HG03521 (cell line): ENCODE measurements around the gene IRAK2.

Source experiments
- ATAC-seq: cut with Tn5 transposase; IDR thresholded peaks from one replicate; pipeline ENCODE4 v1.9.1; 2021; ENCODE audit warnings: mild to moderate bottlenecking, moderate library complexity; ENCODE audit not compliant: unreplicated experiment

Gene IRAK2

GRCh38 chr3:10223676-10224639, 59.2 kb downstream of the IRAK2 start:
- ATAC-seq = peak; percentile 57

- no peak for ATAC-seq
Measured at GRCh38 chr3:10224794-10225665, 60.3 kb downstream of the IRAK2 start.

GRCh38 chr3:10226293-10226692, 61.6 kb downstream of the IRAK2 start:
- no peak for ATAC-seq

DNA sequence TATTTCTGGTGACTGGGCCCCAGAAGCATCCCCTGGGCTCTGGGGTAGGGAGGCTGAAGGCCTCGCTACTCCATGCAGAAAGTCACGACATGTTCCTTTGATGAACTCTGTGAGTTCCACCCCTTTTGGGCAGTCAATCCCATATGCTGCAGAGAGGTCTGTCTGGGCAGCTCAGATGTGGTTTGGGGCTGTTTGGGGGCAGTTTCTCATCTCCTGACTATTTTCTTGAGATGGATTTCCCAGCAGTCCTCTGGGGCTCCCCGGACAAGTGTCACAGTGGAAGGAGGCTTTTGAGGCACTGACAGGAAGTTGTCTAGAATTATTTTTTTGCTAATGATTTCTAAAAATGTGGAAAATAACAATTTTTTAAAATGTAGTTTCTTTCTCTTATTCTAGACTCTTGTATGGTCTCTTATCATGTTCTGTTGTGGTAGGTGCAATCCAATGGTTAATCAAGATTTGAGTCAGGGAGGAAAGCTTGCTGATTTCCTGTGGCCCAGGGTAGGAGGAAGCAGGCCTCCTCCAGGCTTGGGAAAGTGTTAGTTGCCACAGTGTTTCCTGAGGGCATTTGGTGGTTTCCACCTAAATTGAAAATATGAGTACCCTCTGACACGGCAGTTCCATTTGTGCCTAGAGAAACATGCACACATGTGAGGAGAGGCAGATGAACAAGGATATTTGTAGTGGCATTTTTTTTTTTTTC, 63.7 kb downstream of the IRAK2 start:
- no peak for ATAC-seq

DNA sequence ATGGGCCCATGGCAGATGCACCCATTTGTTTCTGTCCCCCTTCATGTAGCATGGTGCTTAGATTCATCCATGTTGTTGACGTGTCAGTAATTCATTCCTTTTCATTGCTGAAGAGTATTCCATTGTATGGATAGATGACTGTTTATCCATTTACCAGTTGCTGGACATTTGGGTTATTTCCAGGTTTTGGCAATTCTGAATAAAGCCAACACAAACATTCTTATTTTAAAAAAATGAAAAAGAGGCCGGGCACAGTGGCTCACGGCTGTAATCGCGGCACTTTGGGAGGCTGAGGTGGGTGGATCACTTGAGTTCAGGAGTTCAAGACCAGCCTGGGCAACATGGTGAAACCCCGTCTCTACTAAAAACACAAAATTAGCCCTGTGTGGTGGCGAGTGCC, 64.9 kb downstream of the IRAK2 start:
- ATAC-seq = no peak

GRCh38 chr3:10232137-10232536, 67.4 kb downstream of the IRAK2 start:
- ATAC-seq = no peak

- no peak for ATAC-seq
Measured at GRCh38 chr3:10233988-10234387, 69.3 kb downstream of the IRAK2 start.

DNA sequence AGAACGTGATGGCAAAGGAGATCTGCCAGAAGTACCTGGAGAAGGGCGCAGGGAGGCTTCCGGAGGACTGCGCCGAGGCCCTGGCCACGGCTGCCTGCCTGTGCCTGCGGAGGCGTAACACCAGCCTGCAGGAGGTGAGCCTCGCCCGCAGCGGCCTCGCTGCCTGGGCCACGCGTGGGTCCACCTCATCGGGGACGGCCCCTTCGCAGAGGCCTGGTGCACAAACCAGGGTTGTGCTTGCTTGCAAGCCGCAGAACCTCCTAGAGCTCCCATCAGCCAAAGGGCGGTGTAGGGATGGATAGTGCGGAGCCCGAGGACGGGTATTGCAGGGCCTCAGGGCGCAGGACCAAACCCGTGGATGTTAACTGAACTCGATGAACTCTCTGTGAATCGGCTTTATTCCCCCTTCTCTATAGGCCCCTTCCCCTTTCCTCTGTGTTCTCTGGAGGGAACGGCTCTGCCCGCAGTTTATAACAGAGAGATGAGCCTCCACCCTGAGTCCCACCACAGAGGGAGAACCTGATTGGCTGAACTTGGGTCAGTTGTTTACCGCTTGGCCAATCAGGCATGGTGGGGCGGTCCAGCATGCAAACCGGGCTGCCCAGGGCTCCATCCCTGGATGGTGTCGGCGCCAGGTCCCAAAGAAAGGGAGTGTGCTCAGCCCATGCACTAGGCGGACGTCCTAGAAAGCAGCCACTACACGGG, 70.0 kb downstream of the IRAK2 start:
- no peak for ATAC-seq

DNA sequence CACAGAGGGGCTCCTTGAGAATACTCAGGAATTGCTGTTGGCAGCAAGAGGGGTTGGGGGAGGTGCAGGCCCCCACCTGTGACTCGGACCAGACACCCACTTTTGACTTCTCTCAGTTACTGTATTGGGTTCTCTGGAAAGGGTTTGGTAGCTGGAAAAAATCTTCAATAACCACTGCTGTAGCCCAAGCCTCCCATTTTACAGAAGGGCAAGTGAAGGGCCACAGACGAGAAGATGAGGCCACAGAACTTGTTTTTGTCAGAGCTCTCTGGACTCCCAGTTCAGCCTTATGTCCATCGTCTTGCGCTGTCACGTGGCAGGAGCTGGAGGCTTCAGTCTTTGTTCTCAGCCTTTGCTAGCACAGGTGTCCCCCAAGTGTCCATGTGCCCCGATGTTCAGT, 70.8 kb downstream of the IRAK2 start:
- no peak for ATAC-seq

DNA sequence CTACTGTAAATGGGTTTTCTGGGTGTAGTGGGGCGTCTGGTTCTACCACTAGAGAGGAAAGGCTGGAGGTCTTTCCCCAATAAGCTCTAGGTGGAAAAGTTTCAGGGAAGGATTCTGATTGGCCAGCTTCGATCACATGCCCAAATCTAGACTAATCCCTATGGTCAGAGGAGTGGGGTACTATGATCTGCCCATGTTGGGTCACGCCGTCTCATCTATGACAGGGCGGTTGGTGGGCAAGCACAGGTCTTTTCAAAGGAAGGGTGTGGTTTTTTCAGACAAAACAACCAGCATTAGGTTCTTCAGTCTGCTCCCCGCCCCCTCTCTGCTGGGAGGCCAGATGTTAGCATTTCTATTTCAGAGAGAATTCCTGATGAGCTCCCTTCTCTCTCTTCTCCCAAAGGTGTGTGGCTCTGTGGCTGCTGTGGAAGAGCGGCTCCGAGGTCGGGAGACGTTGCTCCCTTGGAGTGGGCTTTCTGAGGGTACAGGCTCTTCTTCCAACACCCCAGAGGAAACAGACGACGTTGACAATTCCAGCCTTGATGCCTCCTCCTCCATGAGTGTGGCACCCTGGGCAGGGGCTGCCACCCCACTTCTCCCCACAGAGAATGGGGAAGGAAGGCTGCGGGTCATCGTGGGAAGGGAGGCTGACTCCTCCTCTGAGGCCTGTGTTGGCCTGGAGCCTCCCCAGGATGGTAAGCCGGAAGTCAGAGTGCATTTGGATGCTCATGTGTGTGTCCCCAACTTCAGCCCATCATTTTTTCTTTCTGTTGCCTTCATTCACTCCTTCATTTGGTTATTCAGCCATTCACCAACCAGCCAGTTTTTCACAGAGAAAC, 73.8 kb downstream of the IRAK2 start:
- ATAC-seq = no peak

- ATAC-seq = no peak
Measured at GRCh38 chr3:10240799-10241198, 76.1 kb downstream of the IRAK2 start.

DNA sequence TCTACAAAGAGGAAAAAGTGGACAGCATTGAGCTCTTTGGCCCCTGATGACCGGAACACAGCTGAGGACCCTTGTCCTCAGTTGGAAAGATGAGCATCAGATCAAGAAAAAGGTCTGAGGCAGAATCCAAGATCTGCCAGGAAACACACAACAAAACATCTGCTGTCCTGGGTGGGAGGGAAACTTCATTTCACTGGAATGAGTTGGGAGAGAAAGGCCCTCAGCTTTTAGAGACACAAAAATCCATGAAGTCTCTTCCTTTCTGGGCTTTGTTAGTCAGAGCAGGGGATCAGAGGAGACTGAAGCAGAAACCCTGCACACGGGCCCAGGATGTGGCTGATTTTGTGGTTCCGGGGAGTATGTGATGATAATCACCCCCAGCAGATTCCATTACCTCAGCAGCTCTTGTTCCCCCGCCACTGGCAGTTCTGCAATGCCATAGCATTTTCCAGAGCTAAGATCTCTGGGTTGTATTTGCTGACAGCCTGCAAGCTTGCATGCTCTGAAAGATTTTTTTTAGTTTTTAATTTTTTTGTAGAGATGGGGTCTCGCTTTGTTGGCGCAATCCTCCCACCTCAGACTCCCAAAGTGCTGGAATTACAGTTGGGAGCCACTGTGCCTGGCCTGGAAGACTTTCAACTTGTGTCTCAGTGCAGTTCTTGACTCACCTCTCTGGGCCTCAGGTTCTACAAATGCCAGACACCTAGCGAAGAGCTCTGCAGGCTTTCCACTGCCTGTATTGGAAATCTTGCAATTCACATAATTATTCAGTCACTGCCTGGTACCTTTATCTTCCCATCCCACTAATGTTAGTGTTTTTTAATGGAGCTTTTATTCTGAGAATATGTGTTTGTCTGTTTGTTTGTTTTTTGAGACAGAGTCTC, 77.7 kb downstream of the IRAK2 start:
- ATAC-seq = no peak

DNA sequence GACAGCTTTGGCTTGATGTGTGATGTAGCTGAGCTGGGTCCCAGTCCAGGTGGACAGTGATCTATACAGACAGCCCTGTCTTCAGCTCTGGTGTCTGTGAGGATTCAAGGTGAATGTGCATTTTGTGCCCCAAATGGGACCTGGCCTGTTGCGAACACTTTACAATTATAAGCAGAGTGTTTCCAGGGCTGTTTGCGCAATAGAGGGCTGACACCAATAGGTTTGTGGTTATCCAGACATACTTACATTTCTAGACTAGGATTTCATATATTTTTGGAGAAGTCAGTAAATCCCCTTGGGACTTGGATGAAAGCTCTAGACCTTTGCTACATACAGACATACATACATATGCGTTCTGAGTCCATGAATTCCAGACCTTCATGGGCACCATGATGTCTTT, 79.3 kb downstream of the IRAK2 start:
- no peak for ATAC-seq

DNA sequence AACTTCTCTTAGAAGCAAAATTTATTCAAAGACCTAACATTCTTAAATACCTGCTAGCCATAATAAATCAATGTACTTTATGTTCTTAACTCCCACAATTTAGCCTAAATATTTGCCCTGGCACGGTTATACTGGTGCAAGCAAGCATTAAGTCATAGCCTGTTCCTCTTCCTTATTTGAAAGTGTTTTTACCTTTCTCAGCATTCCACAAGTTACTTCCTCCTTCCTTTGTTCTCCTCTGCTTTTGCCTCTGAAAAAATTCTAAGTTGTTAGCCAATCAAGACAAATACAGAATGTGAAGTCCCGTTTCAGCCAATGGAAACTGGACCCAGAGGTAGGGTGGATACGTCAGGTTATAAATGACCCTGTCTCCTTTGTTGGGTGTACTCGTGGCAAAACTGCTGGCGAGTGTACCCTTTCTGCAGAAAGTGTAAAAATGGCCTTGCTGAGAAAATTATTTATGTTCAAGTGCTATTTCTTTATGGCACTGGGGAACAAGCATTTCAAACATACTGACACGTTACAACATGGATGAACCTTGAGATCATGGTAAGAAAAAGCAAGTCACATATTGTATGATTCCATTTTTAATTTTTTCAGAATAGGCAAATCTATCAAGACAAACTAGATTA, 80.5 kb downstream of the IRAK2 start:
- ATAC-seq = no peak

GRCh38 chr3:10247679-10248183, 83.0 kb downstream of the IRAK2 start:
- no peak for ATAC-seq

GRCh38 chr3:10248184-10248983, 83.7 kb downstream of the IRAK2 start, which contains the start of gene TATDN2:
TATDN2 (plus strand) TSS chr3:10248459; CDS start chr3:10249201, 742 bp downstream.
- ATAC-seq = peak; percentile 94
